ENCODE data around the gene IL34.

DNA sequence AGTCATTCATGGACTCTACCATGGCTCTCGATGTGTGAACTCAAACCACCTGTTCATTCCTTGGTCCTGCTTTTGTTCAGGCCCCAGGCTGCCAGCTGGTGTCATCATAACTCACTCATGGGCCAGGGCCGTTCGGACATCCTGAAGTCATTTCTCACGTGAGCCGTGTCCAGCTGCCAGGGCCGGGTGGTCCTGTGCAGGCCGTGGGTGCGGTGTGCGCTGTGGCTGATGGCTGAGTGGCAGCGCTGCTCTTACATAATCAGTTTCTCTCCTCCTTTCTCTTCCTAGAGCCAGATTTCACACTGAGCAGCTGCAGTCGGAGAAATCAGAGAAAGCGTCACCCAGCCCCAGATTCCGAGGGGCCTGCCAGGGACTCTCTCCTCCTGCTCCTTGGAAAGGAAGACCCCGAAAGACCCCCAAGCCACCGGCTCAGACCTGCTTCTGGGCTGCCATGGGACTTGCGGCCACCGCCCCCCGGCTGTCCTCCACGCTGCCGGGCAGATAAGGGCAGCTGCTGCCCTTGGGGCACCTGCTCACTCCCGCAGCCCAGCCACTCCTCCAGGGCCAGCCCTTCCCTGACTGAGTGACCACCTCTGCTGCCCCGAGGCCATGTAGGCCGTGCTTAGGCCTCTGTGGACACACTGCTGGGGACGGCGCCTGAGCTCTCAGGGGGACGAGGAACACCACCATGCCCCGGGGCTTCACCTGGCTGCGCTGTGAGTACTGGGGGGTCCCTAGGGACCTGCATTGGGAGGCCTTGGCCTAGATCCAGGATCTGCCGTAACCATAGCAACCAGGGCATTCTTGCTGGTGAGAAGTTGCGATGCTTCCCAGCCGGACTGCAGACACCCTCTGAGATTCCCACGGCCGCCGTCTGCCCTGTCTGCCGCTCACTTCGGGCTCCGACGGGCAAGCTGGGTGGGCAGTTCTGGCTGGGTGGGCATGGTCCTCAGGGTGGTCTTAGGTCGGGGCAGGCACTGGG lies at the start of gene IL34:
- no peak for TF ChIP-seq ZNF274 (IDR thresholded peaks at IDR 0.05; ENCODE audit: low read depth, low read length)
- TF ChIP-seq, protein P1, sequence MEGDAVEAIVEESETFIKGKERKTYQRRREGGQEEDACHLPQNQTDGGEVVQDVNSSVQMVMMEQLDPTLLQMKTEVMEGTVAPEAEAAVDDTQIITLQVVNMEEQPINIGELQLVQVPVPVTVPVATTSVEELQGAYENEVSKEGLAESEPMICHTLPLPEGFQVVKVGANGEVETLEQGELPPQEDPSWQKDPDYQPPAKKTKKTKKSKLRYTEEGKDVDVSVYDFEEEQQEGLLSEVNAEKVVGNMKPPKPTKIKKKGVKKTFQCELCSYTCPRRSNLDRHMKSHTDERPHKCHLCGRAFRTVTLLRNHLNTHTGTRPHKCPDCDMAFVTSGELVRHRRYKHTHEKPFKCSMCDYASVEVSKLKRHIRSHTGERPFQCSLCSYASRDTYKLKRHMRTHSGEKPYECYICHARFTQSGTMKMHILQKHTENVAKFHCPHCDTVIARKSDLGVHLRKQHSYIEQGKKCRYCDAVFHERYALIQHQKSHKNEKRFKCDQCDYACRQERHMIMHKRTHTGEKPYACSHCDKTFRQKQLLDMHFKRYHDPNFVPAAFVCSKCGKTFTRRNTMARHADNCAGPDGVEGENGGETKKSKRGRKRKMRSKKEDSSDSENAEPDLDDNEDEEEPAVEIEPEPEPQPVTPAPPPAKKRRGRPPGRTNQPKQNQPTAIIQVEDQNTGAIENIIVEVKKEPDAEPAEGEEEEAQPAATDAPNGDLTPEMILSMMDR (IDR thresholded peaks at IDR 0.05 in 2 of 3, conservative IDR thresholded peaks at IDR 0.05 in 1 of 3; ENCODE audit: borderline replicate concordance in 1 of 3, insufficient read depth in 1 of 3, low read depth in 2 of 3, low read length in 2 of 3) = no peak
- no peak for TF ChIP-seq POLR2A (IDR thresholded peaks at IDR 0.05; ENCODE audit: borderline replicate concordance, extremely low read depth, insufficient read depth, insufficient read length)
- no peak for TF ChIP-seq POLR2AphosphoS5 (IDR thresholded peaks at IDR 0.05; ENCODE audit: low read depth, low read length)
- TF ChIP-seq, protein P2, sequence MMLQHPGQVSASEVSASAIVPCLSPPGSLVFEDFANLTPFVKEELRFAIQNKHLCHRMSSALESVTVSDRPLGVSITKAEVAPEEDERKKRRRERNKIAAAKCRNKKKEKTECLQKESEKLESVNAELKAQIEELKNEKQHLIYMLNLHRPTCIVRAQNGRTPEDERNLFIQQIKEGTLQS (IDR thresholded peaks at IDR 0.05) = no peak

All from HCT116 (cell line).